Stomach (tissue), 4 donors: ENCODE results near the gene MYH14.

Experiments used
- CTCF ChIP-seq, 7 experiments: fragments of 450-650 bp in 4 of 7; fragments of 200-600 bp in 3 of 7; sonication (generic) in 3 of 7; IDR thresholded peaks; one replicate each; pipeline ENCODE4 v1.5.1; 2016 to 2019; ENCODE audit warnings: antibody characterized with exemption in 7 of 7, control low read depth in 2 of 7, mild to moderate bottlenecking in 1 of 7
- EP300 ChIP-seq: sonication (generic); formaldehyde crosslinking; IDR thresholded peaks from one replicate; pipeline ENCODE4 v1.6.1; 2017; ENCODE audit warnings: antibody characterized with exemption

GRCh38 chr19:50190439-50190891 lies 13.0 kb upstream of the MYH14 start:
- TF ChIP-seq EP300 (no peak), CTCF (IDR thresholded peaks at IDR 0.05) (no peak)
